ENCODE results near the gene TNS2.
"Not testable (repeated sequence)": the region's sequence is repeated elsewhere in the genome, so short reads cannot be mapped to it uniquely, and the experiment has no call there.

The TNS2 gene

DNA sequence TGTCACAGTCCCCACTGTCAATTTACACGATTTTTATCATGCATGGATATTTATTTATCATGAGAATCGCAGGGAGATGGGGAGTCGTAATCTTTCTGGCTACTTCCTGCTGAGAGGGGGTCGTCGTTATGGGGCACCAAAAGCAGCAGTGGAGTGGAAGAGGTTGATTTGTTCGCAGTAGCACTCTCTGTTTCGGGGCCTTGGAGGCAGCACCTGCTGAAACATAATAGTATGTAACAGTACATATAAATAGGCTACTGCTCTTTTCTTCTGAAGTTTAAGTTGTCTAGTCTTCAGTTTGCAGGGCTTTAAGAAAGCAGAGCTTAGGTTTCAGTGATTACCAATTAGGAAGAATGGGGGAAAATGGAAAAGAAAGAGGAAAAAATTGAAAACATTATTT lies 57.3 kb downstream of the TNS2 start:
- no peak for DNase-seq (ENCODE audit: low read depth in 2 of 2)

GRCh38 chr12:53112431-53112830 lies 62.6 kb downstream of the TNS2 start:
- DNase-seq (ENCODE audit: low read depth in 2 of 2) = not testable (repeated sequence)

DNA sequence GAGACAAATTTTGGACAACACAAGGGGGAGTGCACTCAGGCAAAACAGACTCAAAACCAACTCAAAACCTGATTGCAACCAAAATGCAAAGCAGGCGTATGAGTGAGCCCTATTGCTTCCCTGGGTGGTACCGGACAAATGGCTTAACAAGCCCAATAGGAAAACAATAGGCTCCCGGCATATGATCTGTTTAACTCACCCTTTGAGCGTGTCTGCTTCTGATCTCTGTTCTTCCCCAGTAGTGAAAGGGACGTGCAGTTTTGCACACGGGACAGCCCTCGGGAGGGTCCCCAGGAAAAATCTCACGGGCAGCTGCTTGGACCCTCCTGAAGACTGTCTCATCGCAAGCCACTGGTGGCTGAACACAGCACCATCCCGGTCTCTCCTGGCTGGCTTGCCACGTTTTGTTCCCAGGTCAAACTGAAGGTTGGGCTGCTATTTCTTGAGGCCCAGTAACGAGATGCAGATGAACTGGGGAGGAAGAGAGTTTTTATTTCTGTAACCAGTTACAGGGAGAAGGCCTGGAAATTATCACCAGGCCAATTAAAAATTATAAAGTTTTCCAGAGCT lies 63.4 kb downstream of the TNS2 start:
- DNase-seq (ENCODE audit: low read depth in 2 of 2) = no peak

GRCh38 chr12:53113951-53114350 lies 64.1 kb downstream of the TNS2 start:
- DNase-seq (ENCODE audit: low read depth in 2 of 2) = no peak
